Measurements from ENCODE around the gene NLGN1. TPM values are rescaled to one million over a fixed set of nuclear protein-coding genes. Genes with fewer than 3 reads are reported as not detected.

Gene NLGN1
- total RNA-seq, 1 experiment from 2014 or later, result 0.85 TPM

DNA sequence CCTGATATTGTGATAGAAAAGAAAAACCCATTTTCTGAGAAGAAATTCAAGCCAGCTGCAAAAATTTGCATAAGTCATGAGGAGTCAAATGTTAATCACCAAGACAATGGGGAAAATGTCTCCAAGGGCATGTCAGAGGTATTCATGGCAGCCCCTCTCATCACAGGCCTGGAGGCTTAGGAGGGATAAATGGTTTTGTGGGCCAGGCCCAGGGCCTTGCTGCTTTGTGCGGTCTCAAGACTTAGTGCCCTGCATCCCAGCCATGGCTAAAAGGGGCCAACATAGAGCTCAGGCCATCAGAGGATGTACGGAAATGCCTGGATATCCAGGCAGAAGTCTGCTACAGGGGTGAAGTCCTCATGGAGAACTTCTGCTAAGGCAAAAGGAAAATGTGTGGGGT is 631.1 kb downstream of the NLGN1 start:
- Histone ChIP-seq H3K36me3 (ENCODE audit: control insufficient read depth, insufficient read depth, low read length) (no peaks in the 10 kb centered on the region), H3K9me3 (ENCODE audit: control insufficient read depth, insufficient read depth, low read depth, low read length) (no peaks in the 10 kb centered on the region), H3K27me3 (ENCODE audit: control insufficient read depth, insufficient read depth, low read length) (no peaks in the 10 kb centered on the region), H3K4me3 (ENCODE audit: low read depth in 2 of 2, low read length in 2 of 2) (no peak overlapping the region), H3K27ac (ENCODE audit: low read length) (no peak overlapping the region), H3K4me1 (ENCODE audit: control insufficient read depth, insufficient read depth, low read length) (no peaks in the 10 kb centered on the region)
- no peak for ATAC-seq
- in situ Hi-C loops (cut with HindIII; ENCODE audit: low pct_unique_long_range_greater_than_20kb, low sequenced_read_pairs) (no loop called here), intact Hi-C loops (cut with micrococcal nuclease; ENCODE audit: unreplicated experiment) (no loop called here)
- ChIA-PET POLR2A (no interaction called here), CTCF (no interaction called here)
- no TSS peak for BruUV-seq (replicated peaks)
- no peak for DNase-seq (ENCODE audit: low read depth, low spot score)
- TF ChIP-seq SIN3A (IDR thresholded peaks at IDR 0.05; ENCODE audit: borderline replicate concordance, insufficient read depth, low read depth, low read length) (no peak), REST (IDR thresholded peaks at IDR 0.05; ENCODE audit: insufficient read depth in 1 of 2, low read depth in 2 of 2, low read length in 1 of 2) (no peak), CTCF (IDR thresholded peaks at IDR 0.05) (no peak), TCF7L2 (IDR thresholded peaks at IDR 0.05; ENCODE audit: low read depth, low read length) (no peak), POLR2AphosphoS5 (IDR thresholded peaks at IDR 0.05; ENCODE audit: low read depth, low read length) (no peak)

DNA sequence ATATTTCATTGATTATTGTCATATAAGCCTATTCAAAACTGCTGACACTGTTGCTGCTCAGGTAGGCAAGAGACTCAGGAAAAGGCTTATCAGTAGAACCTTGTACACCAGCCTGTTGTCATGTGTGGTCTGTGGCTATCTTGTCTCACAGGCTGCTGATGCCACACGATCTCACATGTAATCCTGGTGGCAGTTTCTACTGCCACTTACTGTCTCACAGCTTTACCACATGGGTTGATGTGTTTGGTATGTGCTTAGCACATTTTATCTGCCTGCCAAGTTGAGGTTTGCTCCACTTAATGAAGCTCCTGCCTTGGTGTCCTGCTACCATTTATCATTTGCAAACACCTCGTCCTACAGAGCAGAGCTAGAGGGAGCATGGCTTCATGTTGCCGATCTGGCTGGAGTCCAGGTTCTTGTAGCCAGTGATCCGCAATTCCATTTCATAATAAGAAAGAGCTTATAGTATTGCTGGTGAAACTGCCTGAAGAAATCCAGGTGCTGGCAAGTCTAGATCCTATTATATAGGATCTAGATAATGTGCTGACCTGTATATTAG is 637.9 kb downstream of the NLGN1 start:
- CTCF ChIA-PET, result no interaction called here

More for the DNA sequence above, 637.9 kb downstream of the NLGN1 start:
- POLR2A ChIA-PET, result no interaction called here
- ATAC-seq (no peak), DNase-seq (ENCODE audit: low read depth, low spot score) (no peak)
- Histone ChIP-seq H3K9me3 (ENCODE audit: control insufficient read depth, insufficient read depth, low read depth, low read length) (no peaks in the 10 kb centered on the region), H3K4me3 (ENCODE audit: low read depth in 2 of 2, low read length in 2 of 2) (no peak overlapping the region), H3K27me3 (ENCODE audit: control insufficient read depth, insufficient read depth, low read length) (no peaks in the 10 kb centered on the region), H3K4me1 (ENCODE audit: control insufficient read depth, insufficient read depth, low read length) (no peaks in the 10 kb centered on the region), H3K27ac (ENCODE audit: low read length) (no peak overlapping the region), H3K36me3 (ENCODE audit: control insufficient read depth, insufficient read depth, low read length) (no peaks in the 10 kb centered on the region)
- intact Hi-C loops (cut with micrococcal nuclease; ENCODE audit: unreplicated experiment), result no loop called here
- TF ChIP-seq CTCF (IDR thresholded peaks at IDR 0.05) (no peak), TCF7L2 (IDR thresholded peaks at IDR 0.05; ENCODE audit: low read depth, low read length) (no peak), REST (IDR thresholded peaks at IDR 0.05; ENCODE audit: insufficient read depth in 1 of 2, low read depth in 2 of 2, low read length in 1 of 2) (no peak), POLR2AphosphoS5 (IDR thresholded peaks at IDR 0.05; ENCODE audit: low read depth, low read length) (no peak), SIN3A (IDR thresholded peaks at IDR 0.05; ENCODE audit: borderline replicate concordance, insufficient read depth, low read depth, low read length) (no peak)
- no TSS peak for BruUV-seq (replicated peaks)
- in situ Hi-C loops (cut with HindIII; ENCODE audit: low pct_unique_long_range_greater_than_20kb, low sequenced_read_pairs), result no loop called here

Data from Panc1 (cell line).